LoVo (cell line): ENCODE measurements around the gene PRKCZ.

Experiments
- DNase-seq: peaks from one replicate; pipeline ENCODE4 v3.0.0-alpha.2; 2016; ENCODE audit warnings: low spot score

The PRKCZ gene

DNA sequence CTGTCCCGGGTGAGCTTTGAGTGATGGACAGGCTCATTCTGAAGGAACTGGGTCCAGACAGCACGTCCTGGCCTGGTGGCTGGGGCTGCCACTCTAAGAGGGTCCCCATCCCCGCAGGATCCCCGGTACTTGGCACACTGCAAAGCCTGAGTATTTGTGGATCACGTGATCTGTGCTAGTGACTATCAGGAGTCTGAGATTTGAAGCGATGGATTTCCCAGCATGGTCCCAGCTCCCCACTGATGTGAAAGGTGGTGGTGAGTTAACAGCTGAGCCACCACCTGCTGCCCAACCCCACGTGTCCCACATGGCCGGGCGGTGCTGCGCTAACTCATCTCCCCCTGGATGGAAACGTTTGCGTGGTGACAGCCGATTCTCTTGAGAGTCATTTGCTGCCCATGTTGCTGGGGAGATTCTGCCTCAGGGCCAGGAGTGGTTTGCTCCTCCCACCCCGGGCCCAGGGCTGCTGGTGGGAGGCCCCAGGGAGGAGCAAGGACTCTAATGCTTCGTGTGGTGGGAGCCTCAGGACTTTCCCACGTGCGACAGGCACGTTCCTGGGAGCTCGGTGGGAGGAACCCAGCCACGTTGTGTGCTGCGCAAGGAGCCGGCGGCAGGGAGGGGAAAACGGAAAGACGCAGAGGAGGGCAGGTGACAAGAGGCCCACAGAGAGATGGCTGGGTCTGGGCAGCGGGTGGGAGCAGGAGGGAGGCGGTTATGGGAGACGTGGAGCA lies 129.2 kb downstream of the PRKCZ start:
- DNase-seq = no peak

DNA sequence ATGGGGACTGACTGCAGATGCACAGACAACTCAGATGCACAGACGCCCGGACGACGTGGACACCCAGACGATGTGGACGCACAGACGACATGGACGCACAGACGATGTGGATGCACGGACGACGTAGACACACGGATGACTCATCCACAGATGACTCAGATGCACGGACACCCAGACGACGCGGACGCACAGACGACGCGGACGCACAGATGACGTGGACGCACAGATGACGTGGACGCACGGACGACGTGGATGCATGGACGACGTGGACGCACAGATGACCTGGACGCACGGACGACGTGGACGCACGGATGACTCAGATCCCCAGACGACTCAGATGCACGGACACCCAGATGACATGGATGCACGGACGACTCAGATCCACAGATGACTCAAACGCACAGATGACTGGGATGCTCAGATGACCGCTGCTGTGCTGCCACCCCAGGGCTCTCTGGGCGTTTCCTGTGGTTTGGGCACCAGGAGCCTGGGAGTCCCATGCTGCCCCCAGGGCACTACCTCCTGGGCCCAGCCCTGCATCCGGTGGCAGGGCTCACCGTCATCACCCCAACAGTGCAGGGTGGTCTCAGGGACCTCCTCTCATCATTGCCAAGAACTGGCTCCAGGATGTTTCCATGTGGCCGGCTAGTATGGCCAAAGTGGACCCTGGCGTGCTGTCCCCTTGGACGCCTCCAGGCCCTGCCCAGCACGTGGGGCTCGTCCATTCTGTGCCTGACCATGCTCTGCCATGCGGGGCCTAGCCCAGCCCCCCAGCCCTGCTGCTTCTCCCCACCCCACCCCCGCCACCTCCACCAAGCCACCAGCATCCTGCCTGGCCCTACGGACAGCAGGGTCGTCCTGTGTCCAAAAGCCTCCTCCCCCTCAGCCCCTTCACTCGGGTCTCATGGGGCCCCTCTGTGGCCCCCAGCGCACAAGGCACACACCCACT lies 130.4 kb downstream of the PRKCZ start:
- DNase-seq = no peak

DNA sequence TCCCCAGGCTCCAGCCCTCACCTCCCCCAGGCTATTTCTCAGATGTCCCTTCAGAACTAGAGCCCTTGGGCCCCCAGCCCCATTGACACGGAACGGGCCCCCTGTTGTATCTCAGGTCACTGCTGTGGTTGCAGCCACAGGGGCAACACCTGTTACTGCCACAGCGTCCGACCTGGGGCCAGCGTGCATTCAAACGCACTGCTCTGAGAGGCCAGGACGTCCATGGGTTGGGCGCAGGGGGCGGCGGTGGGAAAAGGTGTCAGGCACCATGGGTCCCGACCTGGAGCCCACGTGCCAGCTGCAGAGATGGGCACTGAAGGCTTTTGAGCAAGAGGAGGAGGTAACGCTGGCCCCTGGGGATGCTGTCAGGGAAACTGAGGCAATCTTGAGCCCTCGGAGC lies 131.1 kb downstream of the PRKCZ start:
- DNase-seq = no peak

DNA sequence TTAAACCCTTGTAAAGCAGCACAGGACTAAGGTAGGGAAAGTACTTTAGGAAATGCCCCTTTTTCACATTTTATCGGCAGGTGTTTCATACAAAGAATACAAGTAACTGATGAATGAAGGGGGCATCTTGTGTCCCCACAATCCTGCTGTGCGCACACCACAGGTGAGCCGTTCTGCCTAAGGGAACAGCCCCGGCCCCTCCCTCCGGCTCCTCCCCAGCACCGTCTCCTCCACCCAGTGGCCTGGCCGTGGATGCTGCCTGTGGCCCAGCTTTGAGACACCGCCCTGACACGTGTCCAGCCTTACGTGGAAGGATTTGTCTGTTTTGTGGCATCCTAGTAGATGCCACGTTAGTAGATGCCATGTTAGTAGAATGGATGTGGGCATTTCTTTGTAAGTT lies 131.5 kb downstream of the PRKCZ start:
- no peak for DNase-seq

DNA sequence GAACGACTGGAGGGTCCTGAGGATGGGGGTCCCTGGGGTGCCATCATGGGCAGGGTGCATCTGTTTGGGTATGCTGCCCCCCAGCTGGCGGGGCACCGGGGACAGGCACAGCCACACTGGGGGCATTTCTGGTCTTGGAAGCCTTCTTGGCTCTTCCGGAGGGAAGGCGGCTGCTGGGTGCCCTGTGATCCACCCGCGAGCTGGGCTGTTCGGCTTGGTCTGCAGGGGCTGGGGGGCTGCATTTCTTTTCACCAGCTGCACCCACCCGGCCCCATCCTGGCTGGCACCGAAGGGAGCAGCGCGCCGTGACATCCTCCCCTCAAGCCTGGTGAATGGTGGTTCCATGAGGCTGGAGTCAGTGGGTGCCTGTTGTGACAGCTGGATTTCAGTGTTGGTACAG lies 132.2 kb downstream of the PRKCZ start:
- no peak for DNase-seq

DNA sequence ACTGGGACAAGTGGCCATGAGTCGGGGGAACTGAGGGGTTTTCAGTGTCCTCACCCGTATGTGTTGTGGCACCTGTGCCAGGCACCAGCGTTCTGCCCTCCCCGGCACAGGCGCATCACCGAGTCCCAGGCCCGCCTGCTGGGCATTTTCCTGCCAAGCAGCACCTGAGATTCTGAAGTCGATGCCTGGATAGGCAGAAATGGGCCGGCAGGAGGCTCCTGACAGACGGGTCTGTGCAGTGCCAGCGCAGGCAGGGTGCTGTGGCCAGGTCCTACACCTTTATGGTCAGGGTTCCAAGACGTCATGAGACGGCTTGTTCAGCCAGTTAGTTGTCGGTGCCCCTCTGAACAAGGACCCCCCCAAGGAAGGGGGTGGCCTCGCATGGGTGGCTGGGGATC lies 133.7 kb downstream of the PRKCZ start:
- no peak for DNase-seq

DNA sequence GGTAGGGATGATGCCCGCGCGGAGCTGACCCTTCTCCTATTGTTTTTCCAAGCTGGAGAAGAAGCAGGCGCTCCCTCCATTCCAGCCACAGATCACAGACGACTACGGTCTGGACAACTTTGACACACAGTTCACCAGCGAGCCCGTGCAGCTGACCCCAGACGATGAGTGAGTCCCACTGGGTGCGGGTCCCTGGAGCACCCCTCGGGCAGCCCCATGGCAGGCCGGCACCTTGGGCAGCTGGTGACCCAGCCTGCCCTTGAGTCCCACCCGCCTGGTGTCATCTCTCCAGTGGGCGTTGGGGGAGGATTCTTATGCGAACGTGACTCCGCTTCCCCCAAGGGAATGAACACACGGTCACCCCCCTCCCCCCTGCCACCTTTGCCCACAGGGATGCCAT lies 134.3 kb downstream of the PRKCZ start:
- no peak for DNase-seq

DNA sequence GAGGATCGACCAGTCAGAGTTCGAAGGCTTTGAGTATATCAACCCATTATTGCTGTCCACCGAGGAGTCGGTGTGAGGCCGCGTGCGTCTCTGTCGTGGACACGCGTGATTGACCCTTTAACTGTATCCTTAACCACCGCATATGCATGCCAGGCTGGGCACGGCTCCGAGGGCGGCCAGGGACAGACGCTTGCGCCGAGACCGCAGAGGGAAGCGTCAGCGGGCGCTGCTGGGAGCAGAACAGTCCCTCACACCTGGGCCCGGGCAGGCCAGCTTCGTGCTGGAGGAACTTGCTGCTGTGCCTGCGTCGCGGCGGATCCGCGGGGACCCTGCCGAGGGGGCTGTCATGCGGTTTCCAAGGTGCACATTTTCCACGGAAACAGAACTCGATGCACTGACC lies 134.7 kb downstream of the PRKCZ start:
- no peak for DNase-seq

DNA sequence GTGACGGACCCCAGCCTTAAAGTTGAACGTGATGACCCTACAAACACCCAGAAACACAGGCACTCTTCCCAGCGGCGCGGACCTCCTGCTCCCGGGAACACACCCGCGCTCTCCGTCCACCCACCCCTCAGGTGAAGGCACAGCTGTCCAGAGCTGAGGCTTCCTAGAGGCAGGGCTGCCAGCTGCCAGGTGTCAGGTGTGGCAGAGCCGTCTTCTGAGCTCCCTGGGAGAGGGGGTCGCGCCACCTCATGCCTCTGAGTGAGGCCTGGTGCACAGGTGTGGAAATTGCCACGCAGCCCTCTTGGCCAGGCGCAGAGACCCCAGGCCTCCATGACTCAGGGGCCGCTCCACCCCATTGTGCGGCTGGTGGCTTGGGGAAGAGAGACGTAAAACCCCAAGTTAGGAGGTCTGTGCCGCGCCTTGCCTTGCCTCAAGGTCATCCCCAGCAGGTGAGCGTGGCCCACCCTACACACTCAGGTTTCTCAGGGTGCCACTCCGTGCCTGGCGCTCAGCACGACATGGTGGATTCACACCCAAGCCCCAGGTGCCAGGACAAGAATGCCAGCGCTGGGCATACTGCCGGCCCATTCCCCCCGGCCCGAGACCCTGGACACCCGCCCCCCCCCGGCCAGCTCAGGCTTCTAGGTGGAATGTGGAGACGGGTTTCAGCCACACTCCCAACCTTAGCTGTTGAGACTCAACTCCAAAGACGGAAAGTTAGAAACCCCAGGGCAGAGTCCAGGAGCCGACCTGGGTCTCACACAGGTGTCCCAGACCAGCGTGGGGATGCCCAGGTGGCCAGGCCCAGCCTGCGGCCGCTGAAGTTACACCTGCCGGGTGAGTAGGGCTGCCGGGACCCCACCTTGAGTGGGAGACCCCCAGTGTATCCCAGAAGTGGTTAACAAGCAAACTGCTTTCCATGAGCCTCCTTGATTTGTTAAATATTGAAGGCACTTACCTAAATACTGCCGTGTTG lies 136.0 kb downstream of the PRKCZ start:
- no peak for DNase-seq

DNA sequence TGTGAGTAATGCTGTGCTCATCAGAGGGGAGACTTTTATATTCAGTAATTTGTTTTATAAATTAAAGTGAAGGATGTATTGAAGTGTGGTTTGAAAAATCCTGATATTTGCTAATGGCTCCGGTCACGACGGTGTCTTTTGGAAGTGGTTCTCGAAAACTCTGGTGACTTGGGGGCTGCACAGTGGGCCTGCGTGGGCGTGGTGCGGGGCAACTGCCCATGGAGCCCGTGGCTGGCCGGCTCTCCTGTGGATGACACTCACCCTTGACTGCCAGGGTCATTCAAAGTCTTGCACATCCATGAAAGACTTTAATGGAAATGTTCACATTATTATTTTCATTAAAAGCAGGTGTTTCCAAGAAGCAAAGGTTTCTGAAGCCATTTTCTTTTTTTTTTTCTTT lies 136.7 kb downstream of the PRKCZ start:
- DNase-seq = no peak

DNA sequence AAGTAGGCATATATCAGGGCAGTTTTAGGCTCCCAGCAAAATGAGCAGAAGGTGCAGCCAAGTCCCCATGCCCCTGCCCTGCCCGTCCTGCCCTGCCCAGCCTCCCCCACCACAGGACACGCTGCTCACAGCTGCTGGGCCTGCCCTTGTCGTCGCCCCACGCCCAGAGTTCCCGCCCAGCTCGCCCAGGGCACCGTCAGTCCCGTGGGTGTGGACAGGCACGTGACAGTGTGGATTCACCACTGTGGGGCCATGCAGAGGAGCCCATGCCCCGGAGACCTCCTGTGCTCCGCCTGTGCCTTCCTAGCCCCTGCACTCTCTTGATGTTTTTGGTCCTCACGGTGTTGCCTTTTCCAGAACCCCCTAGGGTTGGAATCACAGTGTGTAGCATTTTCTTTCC lies 137.4 kb downstream of the PRKCZ start:
- DNase-seq = no peak

DNA sequence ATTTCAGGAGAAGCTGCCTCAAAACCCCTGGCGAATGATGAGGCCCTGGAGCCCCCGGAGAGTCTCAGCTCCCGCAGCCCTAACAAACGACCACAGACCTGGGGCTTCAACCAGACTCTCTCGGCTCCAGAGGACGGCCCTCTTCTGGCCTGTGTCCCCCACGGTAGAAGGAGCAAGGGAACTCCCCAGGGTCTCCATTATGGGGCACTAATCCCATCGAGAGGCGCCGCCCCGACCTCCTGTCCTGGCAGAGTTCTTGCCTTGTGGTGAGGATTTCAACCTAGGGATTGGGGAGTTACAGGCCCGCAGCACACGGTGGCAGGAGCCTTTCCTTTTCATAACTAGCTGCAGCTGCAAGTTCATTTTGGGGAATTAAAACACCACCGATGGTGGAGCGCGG lies 138.1 kb downstream of the PRKCZ start:
- DNase-seq = no peak

DNA sequence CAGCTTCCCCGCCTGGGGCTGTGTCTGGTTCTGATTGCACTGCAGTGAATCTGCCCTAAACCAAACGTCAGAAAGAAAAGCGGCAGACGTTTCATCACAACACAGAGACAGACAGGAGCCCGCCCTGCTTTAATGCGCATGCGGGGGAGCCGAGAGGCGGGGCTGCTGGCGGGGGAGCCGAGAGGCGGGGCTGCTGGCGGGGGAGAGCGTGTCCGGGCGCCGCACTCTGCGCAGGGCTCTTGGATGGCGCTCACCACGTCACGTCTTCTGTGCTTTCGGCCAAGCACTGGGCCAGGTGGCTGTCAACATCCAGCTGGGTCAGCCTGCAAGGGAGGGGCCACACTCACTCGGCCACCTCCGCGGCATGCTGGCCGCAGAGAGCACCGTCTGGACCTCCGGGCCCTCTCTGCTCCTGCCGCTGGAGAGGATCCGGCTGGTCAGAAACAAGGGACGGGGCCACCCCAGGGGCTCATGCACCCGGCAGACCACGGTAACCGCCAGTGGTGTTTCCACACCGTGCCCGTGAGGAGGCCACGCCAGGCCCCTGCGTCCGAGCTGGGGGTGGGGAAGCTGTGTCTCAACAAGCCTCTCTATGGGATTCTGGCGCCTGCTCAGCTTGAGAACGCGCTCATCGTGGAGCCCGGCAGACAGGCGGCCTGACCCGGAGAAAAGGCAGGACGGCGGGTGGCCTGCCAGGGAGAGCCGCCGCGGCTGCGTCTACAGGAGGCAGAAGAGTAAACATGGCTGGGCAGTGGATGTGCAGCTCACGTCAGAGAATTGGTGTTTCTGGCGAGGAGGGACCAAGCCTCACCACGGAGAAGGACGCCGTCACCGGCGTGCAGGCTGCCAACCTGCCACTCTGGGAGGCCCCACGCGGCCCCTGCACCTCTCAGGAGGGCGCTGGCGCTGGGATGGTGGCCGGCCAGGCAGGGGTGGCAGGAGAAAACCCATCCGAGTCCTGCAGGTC lies 139.5 kb downstream of the PRKCZ start:
- peak; percentile 66 for DNase-seq

DNA sequence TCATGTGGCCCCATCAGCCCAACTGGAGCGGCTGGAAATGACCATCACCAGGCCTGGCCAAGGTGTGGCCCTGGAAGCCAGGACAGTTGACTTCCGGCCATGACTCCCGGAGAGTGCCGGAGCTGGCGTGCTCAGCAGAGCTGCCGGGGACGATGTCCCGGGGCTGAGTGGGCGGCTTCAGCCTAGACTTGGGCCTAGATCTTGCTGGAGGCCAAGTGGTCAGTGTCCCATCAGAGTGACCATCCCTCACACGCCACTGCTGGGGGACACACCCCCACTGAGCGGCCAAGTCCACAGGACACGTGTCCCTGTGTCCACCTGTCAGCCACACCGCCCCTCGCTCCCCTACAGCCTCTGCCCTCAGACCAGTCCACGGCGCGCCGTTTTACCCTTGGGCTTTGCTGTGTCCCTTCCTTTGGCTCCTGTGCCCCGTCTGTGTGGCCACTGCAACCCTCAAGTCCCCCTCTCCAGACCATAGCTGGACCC lies 140.3 kb downstream of the PRKCZ start:
- DNase-seq = no peak

DNA sequence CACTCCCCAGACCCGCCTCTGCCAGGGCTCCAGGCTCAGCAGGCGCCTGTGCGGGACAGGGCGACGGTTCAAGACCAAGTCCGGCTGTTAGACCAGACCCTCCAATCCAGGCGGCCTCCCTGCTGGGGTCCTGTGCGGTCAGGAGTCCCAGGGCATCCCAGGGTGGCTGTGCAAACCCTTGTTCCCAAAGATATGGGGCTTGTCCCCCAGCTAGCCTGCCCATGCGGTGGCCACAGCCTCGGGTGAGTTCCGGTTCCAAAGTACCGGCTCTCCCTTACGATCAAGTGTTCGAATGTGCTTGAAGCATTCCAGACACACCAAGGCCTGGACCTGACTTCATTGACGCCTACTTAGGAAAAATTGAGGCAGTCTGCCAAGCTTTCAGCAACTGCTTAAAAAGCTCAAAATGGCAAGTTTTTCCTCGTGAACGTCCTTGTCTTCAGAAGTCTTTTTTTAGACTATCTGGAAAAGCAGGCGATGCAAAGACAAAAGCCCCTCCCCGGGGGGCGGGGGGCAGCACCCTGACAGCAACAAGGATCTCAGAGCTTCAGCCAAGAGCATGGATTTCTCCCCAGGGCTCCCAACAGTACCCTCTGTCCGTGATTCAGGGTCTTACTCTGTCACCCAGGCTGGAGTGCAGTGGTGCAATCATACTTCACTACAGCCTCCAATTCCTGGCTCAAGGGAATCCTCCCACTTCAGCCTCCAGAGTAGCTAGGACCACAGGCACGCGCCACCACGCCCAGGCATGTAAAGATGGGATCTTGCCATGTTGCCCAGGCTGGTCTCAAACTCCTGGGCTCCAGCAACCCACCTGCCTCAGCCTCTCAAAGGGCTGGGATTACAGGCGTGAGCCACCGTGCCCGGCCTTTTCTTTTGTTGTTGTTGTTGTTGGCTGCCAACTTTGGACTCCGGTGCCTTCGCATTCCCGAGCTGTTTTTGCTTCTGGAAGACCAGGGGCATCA lies 142.1 kb downstream of the PRKCZ start:
- no peak for DNase-seq

DNA sequence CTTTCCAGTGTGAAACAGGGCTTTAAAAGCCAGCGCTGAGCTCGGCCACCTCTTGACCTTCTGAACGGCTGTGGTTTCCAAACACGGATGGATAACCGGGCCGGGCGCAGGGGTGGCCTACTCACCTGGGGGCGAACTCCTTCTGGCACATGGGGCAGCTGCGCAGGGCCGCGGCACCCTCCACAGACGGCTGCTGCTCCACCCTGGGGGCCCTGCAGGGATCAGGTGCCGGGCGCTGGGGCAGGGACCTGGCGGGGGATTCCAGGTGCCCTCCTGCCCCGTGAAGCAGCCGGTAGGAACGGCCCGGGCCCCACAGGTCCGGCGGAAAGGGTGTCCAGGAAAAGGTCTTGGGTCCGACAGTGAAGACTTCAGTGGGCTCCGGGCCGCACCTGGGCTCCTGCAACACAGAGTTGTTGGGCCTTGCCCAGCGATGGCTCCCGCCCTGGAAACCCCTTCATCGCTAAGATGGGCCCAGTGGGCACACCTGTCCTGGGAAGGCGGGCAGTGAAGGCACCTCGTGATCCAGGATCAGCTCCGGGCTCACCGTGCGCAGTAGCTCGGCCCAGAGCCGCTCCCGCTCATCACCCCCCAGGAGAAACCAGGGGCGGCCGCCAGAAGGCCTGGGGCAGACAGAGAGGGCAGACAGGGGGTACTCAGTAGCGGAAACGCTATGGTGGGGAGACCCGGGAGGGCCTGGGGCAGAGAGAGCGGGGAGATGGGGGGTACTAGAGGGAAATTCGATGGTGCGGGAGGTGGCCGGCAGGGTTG lies 143.5 kb downstream of the PRKCZ start:
- DNase-seq = no peak

DNA sequence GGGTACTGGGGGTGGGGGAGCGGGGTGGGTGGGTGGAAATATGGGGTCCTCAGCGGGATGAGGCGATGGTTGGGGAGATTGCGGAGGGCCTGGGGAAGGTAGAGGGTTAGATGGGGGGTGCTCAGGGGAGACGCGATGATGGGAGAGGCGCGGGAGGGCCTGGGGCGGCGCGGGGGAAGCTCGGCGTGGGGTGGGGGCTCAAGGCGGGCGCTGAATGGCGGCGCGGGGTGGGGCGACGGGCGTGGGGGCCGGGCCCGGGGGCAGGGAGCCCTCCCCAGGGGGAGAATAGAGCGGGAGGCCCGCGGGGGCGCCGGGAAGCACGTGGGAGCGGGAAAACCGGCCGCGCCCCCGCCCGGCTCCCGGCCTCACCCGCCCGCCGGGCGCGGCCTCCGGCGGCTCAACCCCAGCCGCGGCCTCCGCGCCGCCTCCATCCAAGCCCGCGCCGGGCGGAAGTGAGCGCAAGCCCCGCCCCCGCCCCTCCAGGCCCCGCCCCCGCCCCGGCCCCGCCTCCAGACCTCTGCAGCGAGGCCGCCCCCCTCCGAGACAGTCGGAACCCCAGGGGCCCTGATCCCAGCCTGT lies 144.2 kb downstream of the PRKCZ start, which contains the start of gene FAAP20:
TSS of gene FAAP20 (minus strand) at position 454 of the 579 bp plus-strand sequence. CDS start at position 431, 23 bp downstream.
- DNase-seq = peak; percentile 74
